ENCODE data around the gene YY1. TPM values are rescaled to one million over a fixed set of nuclear protein-coding genes. Genes with fewer than 3 reads are reported as not detected.

YY1 gene
- total RNA-seq, 1 donor from 2014 or later, result 47.5 TPM

GRCh38 chr14:100240668-100241032 lies 1.7 kb downstream of the YY1 start:
- DNase-seq (ENCODE audit: extremely low read depth, low read depth, low spot score), result peak; percentile 41

GRCh38 chr14:100241279-100241678 lies 2.3 kb downstream of the YY1 start:
- DNase-seq (ENCODE audit: extremely low read depth, low read depth, low spot score), result no peak

DNA sequence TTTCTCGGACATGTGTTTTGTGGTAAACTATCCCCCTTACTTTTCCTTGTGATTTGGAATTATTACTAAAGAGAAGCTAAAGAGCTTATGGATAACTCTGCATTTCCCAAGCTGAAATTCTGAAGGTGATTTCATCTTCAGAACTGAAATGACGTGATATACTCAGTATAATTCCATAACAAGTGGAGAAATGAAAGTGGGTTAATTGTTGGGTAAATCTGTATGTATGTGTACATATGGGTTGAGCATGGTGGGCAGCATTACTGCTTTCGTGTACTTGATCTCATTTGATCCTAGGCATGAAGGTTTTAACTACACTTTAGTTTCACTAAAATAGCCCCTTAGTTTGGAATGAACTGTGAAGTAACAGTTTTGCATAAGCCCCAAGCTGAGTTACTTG lies 4.1 kb downstream of the YY1 start:
- no peak for DNase-seq (ENCODE audit: extremely low read depth, low read depth, low spot score)

DNA sequence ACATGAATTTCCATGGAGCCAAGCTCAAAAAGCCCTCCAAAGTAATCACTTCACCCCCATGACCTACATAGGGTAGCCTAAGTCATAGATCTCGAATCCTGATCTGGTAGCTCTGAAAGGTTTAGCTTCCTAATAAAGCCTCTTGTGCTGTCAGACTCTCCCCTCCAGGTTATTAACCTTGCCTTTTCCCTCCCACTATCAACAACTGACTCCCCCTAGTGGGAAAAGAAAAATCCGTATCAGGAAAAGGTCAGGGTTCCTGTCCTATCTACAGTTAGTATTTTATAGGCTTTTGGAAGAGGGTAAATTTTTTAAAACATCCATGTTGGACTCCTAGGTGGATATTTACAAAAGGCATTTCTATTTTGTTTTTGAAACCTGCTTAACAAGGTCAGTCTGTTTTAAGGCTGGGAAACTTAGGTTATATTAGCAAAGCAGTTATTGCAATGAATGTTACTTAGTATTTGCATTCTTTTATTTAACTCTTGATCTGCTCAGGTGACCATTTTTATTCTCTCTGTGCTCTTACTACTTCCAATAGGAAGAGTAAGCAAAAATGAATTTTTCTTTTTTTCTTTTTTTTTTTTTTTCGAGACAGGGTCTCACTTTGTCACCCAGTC lies 8.0 kb downstream of the YY1 start:
- DNase-seq (ENCODE audit: extremely low read depth, low read depth, low spot score), result no peak

DNA sequence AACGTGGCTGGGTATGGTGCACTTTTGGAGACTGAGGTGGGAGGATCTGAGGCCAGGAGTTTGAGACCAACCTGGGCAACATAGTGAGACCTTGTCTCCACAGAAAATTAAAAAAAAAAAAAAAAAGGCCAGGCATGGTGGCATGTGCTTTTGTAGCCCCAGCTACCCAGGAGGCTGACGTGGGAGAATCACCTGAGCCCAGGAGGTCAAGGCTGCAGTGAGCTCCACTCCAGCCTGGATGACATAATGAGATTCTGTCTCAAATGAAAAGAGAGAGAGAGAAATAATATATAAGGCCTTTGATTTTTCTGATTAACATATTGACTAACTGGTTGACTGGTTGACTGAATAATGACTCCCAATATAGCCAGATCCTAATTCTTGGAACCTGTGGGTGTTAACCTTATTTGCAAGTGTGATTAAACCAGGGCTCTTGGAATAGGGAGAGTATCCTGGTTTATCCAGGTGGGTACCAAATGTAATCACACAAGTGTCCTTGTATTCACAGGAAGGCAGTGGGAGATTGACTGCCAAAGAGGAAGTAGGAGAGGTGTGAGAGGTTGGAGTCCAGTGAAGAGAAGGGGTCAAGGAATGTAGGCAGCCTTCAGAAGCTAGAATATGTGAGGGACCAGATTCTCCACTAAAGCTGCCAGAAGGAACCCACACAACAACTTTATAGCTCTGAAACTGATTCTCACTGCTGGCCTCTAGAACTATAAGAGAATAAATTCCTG lies 12.0 kb downstream of the YY1 start:
- DNase-seq (ENCODE audit: extremely low read depth, low read depth, low spot score), result no peak

DNA sequence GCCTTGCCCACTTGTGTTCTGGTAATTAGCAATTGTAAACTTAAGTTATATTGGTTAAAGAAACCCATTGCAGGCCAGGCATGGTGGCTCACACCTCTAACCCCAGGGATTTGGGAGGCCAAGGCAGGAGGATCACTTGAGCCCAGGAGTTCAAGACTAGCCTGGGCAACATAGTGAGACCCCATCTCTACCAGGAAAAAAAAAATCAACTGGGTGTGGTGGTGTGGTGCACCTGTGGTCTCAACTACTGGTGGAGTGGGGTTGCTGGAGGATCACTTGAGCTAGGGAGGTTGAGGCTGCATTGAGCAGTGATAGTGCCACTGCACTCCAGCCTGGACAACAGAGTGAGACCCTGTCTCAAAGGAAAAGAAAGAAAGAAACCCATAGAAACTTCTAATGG lies 13.7 kb downstream of the YY1 start:
- no peak for DNase-seq (ENCODE audit: extremely low read depth, low read depth, low spot score)

GRCh38 chr14:100256339-100256895 lies 17.5 kb downstream of the YY1 start:
- DNase-seq (ENCODE audit: extremely low read depth, low read depth, low spot score), result no peak

DNA sequence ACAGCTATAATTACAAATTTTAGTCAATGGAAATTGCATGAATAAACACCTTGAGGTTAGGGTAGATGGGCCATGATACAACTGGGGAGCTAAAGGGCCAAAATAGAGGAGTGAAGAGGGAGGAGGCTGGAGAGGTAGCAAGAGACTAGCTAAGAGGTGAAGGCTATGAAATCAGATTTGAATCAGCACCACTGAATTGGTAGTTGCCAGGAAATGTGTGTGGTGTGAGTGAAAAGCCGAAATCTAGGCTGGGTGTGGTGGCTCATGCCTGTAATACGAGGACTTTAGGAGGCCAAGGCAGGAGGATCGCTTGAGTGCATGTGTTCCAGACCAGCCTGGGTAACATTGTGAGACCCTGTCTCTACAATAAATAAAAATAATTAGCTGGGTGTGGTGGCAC lies 22.7 kb downstream of the YY1 start:
- DNase-seq (ENCODE audit: extremely low read depth, low read depth, low spot score), result no peak

GRCh38 chr14:100262545-100262944 lies 23.6 kb downstream of the YY1 start:
- DNase-seq (ENCODE audit: extremely low read depth, low read depth, low spot score), result no peak

DNA sequence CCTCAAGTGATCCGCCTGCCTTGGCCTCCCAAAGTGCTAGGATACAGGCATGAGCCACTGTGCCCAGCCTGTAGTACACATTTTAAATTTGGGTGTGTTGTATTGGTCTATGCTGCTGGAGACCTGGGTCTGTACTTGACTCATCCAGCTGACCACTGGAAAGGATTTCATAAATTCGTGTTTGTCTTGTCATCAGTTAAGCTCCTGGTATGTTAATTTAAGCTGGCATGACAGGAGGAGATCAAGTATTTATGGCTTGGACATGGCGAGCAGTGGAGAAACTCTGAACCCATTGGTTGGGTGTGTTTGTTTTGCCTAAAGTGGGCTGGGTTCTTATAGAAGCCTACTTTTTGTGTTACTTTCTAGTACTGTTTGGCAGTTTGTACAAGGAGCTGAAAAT lies 24.2 kb downstream of the YY1 start:
- DNase-seq (ENCODE audit: extremely low read depth, low read depth, low spot score), result no peak

- no peak for DNase-seq (ENCODE audit: extremely low read depth, low read depth, low spot score)
Measured at GRCh38 chr14:100267990-100268389, 29.0 kb downstream of the YY1 start.

- DNase-seq (ENCODE audit: extremely low read depth, low read depth, low spot score), result no peak
Measured at GRCh38 chr14:100268591-100269207, 29.8 kb downstream of the YY1 start.

DNA sequence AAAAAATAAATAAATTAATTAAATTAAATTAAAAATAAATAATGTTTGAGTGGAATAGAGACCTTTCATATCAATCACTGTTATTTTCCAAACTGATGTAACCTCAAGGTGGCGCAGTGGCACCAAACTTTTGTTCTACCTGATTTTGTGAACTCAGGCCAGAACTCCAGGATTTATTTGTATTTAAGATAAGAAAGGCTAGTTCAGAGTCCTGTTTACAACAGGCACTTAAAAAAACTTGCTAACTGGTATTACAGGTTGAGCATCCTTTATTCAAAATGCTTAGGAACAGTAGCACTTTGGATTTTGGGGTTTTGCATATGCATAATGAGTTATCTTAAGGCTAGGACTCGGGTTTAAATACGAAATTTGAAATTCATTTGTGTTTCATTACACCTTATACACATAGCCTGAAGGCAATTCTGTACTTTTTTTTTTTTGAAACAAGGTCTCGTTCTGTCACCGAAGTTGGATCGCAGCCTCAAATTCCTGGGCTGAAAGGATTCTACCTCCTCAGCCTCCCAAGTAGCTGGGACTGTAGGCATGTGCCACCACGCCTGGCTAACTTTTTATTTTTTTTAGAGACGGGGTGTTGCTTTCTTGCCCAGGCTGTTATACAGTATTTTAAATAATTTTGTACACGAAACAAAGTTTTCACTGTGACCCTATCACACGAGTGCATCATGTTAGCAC lies 32.4 kb downstream of the YY1 start:
- DNase-seq (ENCODE audit: extremely low read depth, low read depth, low spot score), result peak; percentile 12

- no peak for DNase-seq (ENCODE audit: extremely low read depth, low read depth, low spot score)
Measured at GRCh38 chr14:100274250-100274649, 35.3 kb downstream of the YY1 start.

- DNase-seq (ENCODE audit: extremely low read depth, low read depth, low spot score), result no peak
Measured at GRCh38 chr14:100275214-100275613, 36.3 kb downstream of the YY1 start.

GRCh38 chr14:100278702-100279101 lies 39.8 kb downstream of the YY1 start:
- DNase-seq (ENCODE audit: extremely low read depth, low read depth, low spot score), result peak; percentile 14

DNA sequence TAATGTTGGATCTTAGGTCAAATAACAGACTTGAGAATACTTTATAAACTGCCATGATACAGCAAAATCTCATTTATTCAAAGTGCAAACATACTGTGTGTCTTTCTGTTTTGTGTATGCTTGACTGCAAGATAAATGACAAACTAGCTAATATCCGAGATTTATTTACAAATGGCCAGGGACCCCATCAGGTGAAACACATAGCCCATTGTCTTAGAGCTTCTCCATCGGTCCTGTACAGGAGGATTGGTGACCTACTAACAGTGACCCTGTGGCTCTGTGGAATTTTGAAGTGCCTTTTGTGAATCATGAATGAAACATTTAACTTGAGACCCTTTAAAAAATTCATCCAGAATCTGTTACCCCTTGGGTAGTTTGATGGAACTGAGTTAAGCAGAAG lies 40.2 kb downstream of the YY1 start:
- no peak for DNase-seq (ENCODE audit: extremely low read depth, low read depth, low spot score)

DNA sequence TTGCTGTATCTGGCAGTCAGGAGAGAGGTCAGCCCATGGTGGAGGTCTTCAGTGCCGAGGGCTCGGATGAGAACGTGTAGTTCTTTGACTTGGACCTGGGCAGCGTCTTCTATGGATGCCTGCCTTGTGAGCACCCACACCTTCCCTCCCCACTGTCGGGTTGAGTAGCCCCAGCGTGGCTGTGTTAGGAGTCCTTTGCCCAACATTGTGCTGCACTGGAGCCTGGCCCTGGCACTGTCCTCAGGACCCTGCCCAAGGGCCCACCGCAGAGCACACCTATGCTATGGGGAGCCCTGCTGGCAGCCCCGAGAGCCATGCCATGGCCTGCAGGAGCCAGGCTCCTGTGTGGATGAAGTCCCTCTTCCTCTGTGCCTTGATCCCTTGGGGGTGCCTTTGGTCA lies 40.6 kb downstream of the YY1 start:
- DNase-seq (ENCODE audit: extremely low read depth, low read depth, low spot score), result no peak

- DNase-seq (ENCODE audit: extremely low read depth, low read depth, low spot score), result no peak
Measured at GRCh38 chr14:100281286-100282082, 42.5 kb downstream of the YY1 start.

- DNase-seq (ENCODE audit: extremely low read depth, low read depth, low spot score), result no peak
Measured at GRCh38 chr14:100282083-100282350, 43.1 kb downstream of the YY1 start.

All from glomerular endothelial cell (primary cell).